Left cardiac atrium (tissue), 4 donors: Measurements from ENCODE around the gene PPP6R2. TPM values are rescaled to one million over a fixed set of nuclear protein-coding genes. Genes with fewer than 3 reads are reported as not detected.

Experiments used
- ATAC-seq, 2 donors: fragments of 200-7000 bp; cut with Tn5 transposase; one replicate each; pipeline ENCODE4 v1.9.1; 2020; ENCODE audit warnings: mild to moderate bottlenecking in 2 of 2, moderate library complexity in 2 of 2
- DNase-seq: peaks from one replicate; pipeline ENCODE4 v3.0.0-alpha.2; 2020
- intact Hi-C, 2 donors: fragments of 100-400 bp; cut with DNase I; formaldehyde crosslinking; loops; one replicate each; pipeline versions ENCODE4 v1.14.1 to v1.15.1; 2022 to 2023
- total RNA-seq, 2 donors: library from RNA; stranded (reverse); fragmentation: NEBNext Ultra II Directional; extraction: Animal tissue kit (Norgen Biotek cat#: 25700); gene quantifications; one replicate each; pipeline ENCODE4 v1.2.1, GENCODE V29; 2021
- donor health status: DM: no; HTN: yes; CAD: no.
- donor health status: DM: no; HTN: yes; CAD: no; lungs with severe emphysema.
- donor health status: DM: yes; HTN: yes; CAD: no.
- donor health status: Dilated cardiomyopathy.

Gene PPP6R2
- total RNA-seq, 2 donors from 2014 or later, result 40.6 to 46.2 TPM

- no peak for ATAC-seq
- intact Hi-C loops, result no loop called here
- DNase-seq, result no peak
Measured at GRCh38 chr22:50486561-50487289, 143.6 kb downstream of the PPP6R2 start, which contains the start of gene MIOX. TSS of gene MIOX (plus strand) at chr22:50486859. CDS start at chr22:50486898, 39 bp downstream.

GRCh38 chr22:50487290-50488005 lies 144.3 kb downstream of the PPP6R2 start:
- intact Hi-C loops, result no loop called here
- DNase-seq, result no peak
- ATAC-seq, result no peak

- ATAC-seq (no peak), DNase-seq (no peak)
- intact Hi-C loops, result no loop called here
Measured at GRCh38 chr22:50488006-50488677, 145.0 kb downstream of the PPP6R2 start.

GRCh38 chr22:50488886-50489285 lies 145.8 kb downstream of the PPP6R2 start:
- DNase-seq, result no peak
- intact Hi-C loops, result no loop called here

GRCh38 chr22:50489363-50490243 lies 146.5 kb downstream of the PPP6R2 start:
- ATAC-seq, result no peak
- intact Hi-C loops, result no loop called here
- DNase-seq, result no peak

More at GRCh38 chr22:50488886-50489285, 145.8 kb downstream of the PPP6R2 start:
- no peak for ATAC-seq

GRCh38 chr22:50490531-50491308 lies 147.6 kb downstream of the PPP6R2 start:
- DNase-seq, result no peak
- intact Hi-C loops, result no loop called here
- ATAC-seq, result no peak

Other genes starting within 250 kb of the PPP6R2 start
- 1 to 10 TPM in 1 of 2 donors, under 1 TPM in 1; 0.89 to 1.1 TPM for gene PANX2, start 172.6 kb upstream of the PPP6R2 start, total RNA-seq
- 10 to 100 TPM; 19.6 to 26.1 TPM for gene TRABD, start 157.4 kb upstream of the PPP6R2 start, total RNA-seq
- gene SELENOO, start 142.3 kb upstream of the PPP6R2 start, total RNA-seq, result 10 to 100 TPM; 11.7 to 15.0 TPM
- 10 to 100 TPM; 20.4 to 22.0 TPM for gene TUBGCP6, start 98.3 kb upstream of the PPP6R2 start, total RNA-seq
- gene HDAC10, start 92.1 kb upstream of the PPP6R2 start, total RNA-seq, result 10 to 100 TPM; 11.2 to 14.2 TPM
- 10 to 100 TPM; 13.2 to 14.7 TPM for gene MAPK12, start 81.6 kb upstream of the PPP6R2 start, total RNA-seq
- 10 to 100 TPM; 13.3 to 15.4 TPM for gene MAPK11, start 72.9 kb upstream of the PPP6R2 start, total RNA-seq
- 10 to 100 TPM; 76.2 to 91.5 TPM for gene PLXNB2, start 35.7 kb upstream of the PPP6R2 start, total RNA-seq
- gene DENND6B, start 16.3 kb upstream of the PPP6R2 start, total RNA-seq, result 1 to 10 TPM; 2.4 TPM
- gene SBF1, start 131.7 kb downstream of the PPP6R2 start, total RNA-seq, result 10 to 100 TPM; 44.9 to 54.4 TPM
- gene ADM2, start 138.2 kb downstream of the PPP6R2 start, total RNA-seq, result under 1 TPM; 0.15 to 0.52 TPM
- gene MIOX, start 143.5 kb downstream of the PPP6R2 start, total RNA-seq, result not detected
- 10 to 100 TPM; 35.4 to 37.6 TPM for gene LMF2, start 164.4 kb downstream of the PPP6R2 start, total RNA-seq
- gene NCAPH2, start 164.9 kb downstream of the PPP6R2 start, total RNA-seq, result 10 to 100 TPM; 29.8 to 32.7 TPM
- gene SCO2, start 182.3 kb downstream of the PPP6R2 start, total RNA-seq, result 1 to 10 TPM in 1 of 2 donors, not detected in 1; 1.3 TPM
- 10 to 100 TPM; 27.9 to 67.1 TPM for gene TYMP, start 186.7 kb downstream of the PPP6R2 start, total RNA-seq
- under 1 TPM in 1 of 2 donors, not detected in 1; 0.15 TPM for gene KLHDC7B, start 202.6 kb downstream of the PPP6R2 start, total RNA-seq
- not detected for gene SYCE3, start 219.6 kb downstream of the PPP6R2 start, total RNA-seq
- gene CPT1B, start 235.1 kb downstream of the PPP6R2 start, total RNA-seq, result 100 to 1,000 TPM; 201 to 269 TPM
- 10 to 100 TPM; 31.6 to 35.3 TPM for gene CHKB, start 239.5 kb downstream of the PPP6R2 start, total RNA-seq